DMS153 (cell line): ENCODE results near the gene JPH2.
"Not testable (repeated sequence)": the region's sequence is repeated elsewhere in the genome, so short reads cannot be mapped to it uniquely, and the experiment has no call there.

Experiments
- DNase-seq: peaks from one replicate; lab custom pipeline; 2025; lab: John Stamatoyannopoulos, UW

Gene JPH2

GRCh38 chr20:44211177-44212039 is 24.4 kb upstream of the JPH2 start:
- no peak for DNase-seq

GRCh38 chr20:44210406-44211176 is 23.6 kb upstream of the JPH2 start, which contains the start of gene OSER1:
Gene OSER1, minus strand, starts transcription at chr20:44210771. Its CDS starts 3,814 bp downstream, at chr20:44206957.
- DNase-seq: peak; percentile 95

GRCh38 chr20:44209686-44210405 is 22.9 kb upstream of the JPH2 start:
- no peak for DNase-seq

- no peak for DNase-seq
These were observed 21.8 kb upstream of the JPH2 start for GRCh38 chr20:44208770-44209169.

GRCh38 chr20:44208165-44208564 is 21.2 kb upstream of the JPH2 start:
- DNase-seq: no peak

- DNase-seq: no peak
These were observed 20.2 kb upstream of the JPH2 start for GRCh38 chr20:44207126-44207723.

- DNase-seq: no peak
These were observed 19.1 kb upstream of the JPH2 start for GRCh38 chr20:44206132-44206531.

GRCh38 chr20:44204832-44205215 is 17.8 kb upstream of the JPH2 start:
- no peak for DNase-seq

GRCh38 chr20:44204156-44204831 is 17.3 kb upstream of the JPH2 start:
- no peak for DNase-seq

- DNase-seq: no peak
These were observed 16.2 kb upstream of the JPH2 start for GRCh38 chr20:44203161-44203560.

GRCh38 chr20:44200983-44201382 is 14.0 kb upstream of the JPH2 start:
- no peak for DNase-seq

GRCh38 chr20:44200371-44200770 is 13.4 kb upstream of the JPH2 start:
- DNase-seq: no peak

GRCh38 chr20:44199877-44200276 is 12.9 kb upstream of the JPH2 start:
- no peak for DNase-seq

- no peak for DNase-seq
These were observed 11.9 kb upstream of the JPH2 start for GRCh38 chr20:44198872-44199271.

- no peak for DNase-seq
These were observed 9.3 kb upstream of the JPH2 start for GRCh38 chr20:44196271-44196670.

- no peak for DNase-seq
These were observed 8.6 kb upstream of the JPH2 start for GRCh38 chr20:44195605-44196004.

- no peak for DNase-seq
These were observed 6.8 kb upstream of the JPH2 start for GRCh38 chr20:44193801-44194200.

- DNase-seq: not testable (repeated sequence)
These were observed 4.7 kb upstream of the JPH2 start for GRCh38 chr20:44191640-44192039.

- DNase-seq: peak; percentile 44
These were observed 3.3 kb upstream of the JPH2 start for GRCh38 chr20:44190197-44190852.

- no peak for DNase-seq
These were observed 1.8 kb upstream of the JPH2 start for GRCh38 chr20:44188752-44189151.
